ENCODE measurements around the gene KRTAP10-9. TPM values are rescaled to one million over a fixed set of nuclear protein-coding genes. Genes with fewer than 3 reads are reported as not detected.
"Not testable (repeated sequence)": the region's sequence is repeated elsewhere in the genome, so short reads cannot be mapped to it uniquely, and the experiment has no call there.

Gene KRTAP10-9
- total RNA-seq, 1 donor from 2014 or later: not detected

- intact Hi-C loops (cut with micrococcal nuclease): not testable (repeated sequence)
Observed at GRCh38 chr21:44638506-44639330, 11.8 kb downstream of the KRTAP10-9 start.

GRCh38 chr21:44639331-44639655, 12.4 kb downstream of the KRTAP10-9 start:
- intact Hi-C loops (cut with micrococcal nuclease): no loop called here

GRCh38 chr21:44640761-44641160, 13.9 kb downstream of the KRTAP10-9 start:
- intact Hi-C loops (cut with micrococcal nuclease): no loop called here

GRCh38 chr21:44643741-44644310, 16.9 kb downstream of the KRTAP10-9 start:
- intact Hi-C loops (cut with micrococcal nuclease): loop anchor here (2.0 kb wide), 1 partner anchor 15 kb away; no protein-coding TSS in a partner anchor

GRCh38 chr21:44644878-44645277, 18.0 kb downstream of the KRTAP10-9 start:
- intact Hi-C loops (cut with micrococcal nuclease): loop anchor here (2.0 kb wide), 1 partner anchor 14 kb away; no protein-coding TSS in a partner anchor

GRCh38 chr21:44646366-44647221, 19.7 kb downstream of the KRTAP10-9 start, which contains the start of gene KRTAP10-11:
Gene KRTAP10-11 (plus strand): TSS chr21:44646414. CDS start chr21:44646459, 45 bp downstream.
- intact Hi-C loops (cut with micrococcal nuclease): not testable (repeated sequence)

- intact Hi-C loops (cut with micrococcal nuclease): no loop called here
Observed at GRCh38 chr21:44647222-44647552, 20.3 kb downstream of the KRTAP10-9 start.

- intact Hi-C loops (cut with micrococcal nuclease): no loop called here
Observed at GRCh38 chr21:44648557-44649311, 21.8 kb downstream of the KRTAP10-9 start.

- intact Hi-C loops (cut with micrococcal nuclease): loop anchor here (10.0 kb wide), 1 partner anchor 155 kb away; the partner anchor contains the start of gene UBE2G2
Observed at GRCh38 chr21:44649521-44650100, 22.7 kb downstream of the KRTAP10-9 start.

- intact Hi-C loops (cut with micrococcal nuclease): loop anchor here (10.0 kb wide), 1 partner anchor 154 kb away; the partner anchor contains the start of gene UBE2G2
Observed at GRCh38 chr21:44650265-44650972, 23.5 kb downstream of the KRTAP10-9 start.

GRCh38 chr21:44650973-44651675, 24.2 kb downstream of the KRTAP10-9 start:
- intact Hi-C loops (cut with micrococcal nuclease): loop anchor here (10.0 kb wide), 1 partner anchor 154 kb away; the partner anchor contains the start of gene UBE2G2

GRCh38 chr21:44653123-44653522, 26.2 kb downstream of the KRTAP10-9 start:
- intact Hi-C loops (cut with micrococcal nuclease): loop anchor here (10.0 kb wide), 1 partner anchor 152 kb away; the partner anchor contains the start of gene UBE2G2

- intact Hi-C loops (cut with micrococcal nuclease): loop anchor here (10.0 kb wide), 1 partner anchor 151 kb away; the partner anchor contains the start of gene UBE2G2
Observed at GRCh38 chr21:44653656-44654575, 27.0 kb downstream of the KRTAP10-9 start.

GRCh38 chr21:44654576-44655175, 27.8 kb downstream of the KRTAP10-9 start, which contains the start of gene KRTAP12-4:
Gene KRTAP12-4 (minus strand): TSS chr21:44654659. CDS start chr21:44654614, 45 bp downstream.
- intact Hi-C loops (cut with micrococcal nuclease): loop anchor here (5.0 to 10.0 kb wide), 2 partner anchors 87 to 150 kb away; partner anchors contain the start of gene UBE2G2

- intact Hi-C loops (cut with micrococcal nuclease): loop anchor here (1.0 to 10.0 kb wide), 3 partner anchors 38 to 148 kb away; partner anchors contain the start of gene UBE2G2
Observed at GRCh38 chr21:44656868-44657267, 30.0 kb downstream of the KRTAP10-9 start.

- intact Hi-C loops (cut with micrococcal nuclease): loop anchor here (1.0 to 10.0 kb wide), 4 partner anchors 13 to 147 kb away; partner anchors contain the start of gene UBE2G2
Observed at GRCh38 chr21:44657635-44658540, 31.0 kb downstream of the KRTAP10-9 start, which contains the start of gene KRTAP12-3. Gene KRTAP12-3 (plus strand): TSS chr21:44657932. CDS start chr21:44657980, 48 bp downstream.

All from T-helper 1 cell treated with Interleukin-12 subunit alpha and Interleukin-12 subunit beta and Interleukin-4 antibody, amounts not matched to agents 30 ng/mL and 1 ng/mL, for 36 hours (primary cell).